OCI-LY7 (cell line): ENCODE results near the gene ACRV1. TPM values are rescaled to one million over a fixed set of nuclear protein-coding genes. Genes with fewer than 3 reads are reported as not detected.

Experiments
- BruUV-seq: library from RNA; stranded (reverse); fragments of 400-500 nt; replicated peaks from 2 replicates; lab custom pipeline; 2021; lab: Mats Ljungman, UMichigan
- CTCF ChIA-PET: fragments of 300-600 bp; sonication (Branson Sonifier 250); formaldehyde crosslinking; loops from one replicate; lab custom pipeline; 2022; ENCODE audit warnings: antibody characterized with exemption; ENCODE audit not compliant: unreplicated experiment; lab: Charles Lee
- POLR2A ChIA-PET: fragments of 300-600 bp; sonication (Branson Sonifier 250); formaldehyde crosslinking; loops from one replicate; lab custom pipeline; 2022; ENCODE audit warnings: antibody characterized with exemption; lab: Charles Lee
- DNase-seq: peaks from one replicate; pipeline ENCODE4 v3.0.0-alpha.2; 2015; ENCODE audit warnings: low spot score
- H2AFZ ChIP-seq: fragments of 200-600 bp; sonication (generic), shearing (Covaris generic); 2 replicates; pipeline ENCODE4 v1.6.1; 2014; ENCODE audit warnings: mild to moderate bottlenecking, antibody characterized with exemption, low read length, moderate library complexity
- H3K27ac ChIP-seq: fragments of 200-600 bp; sonication (generic); 2 replicates; pipeline ENCODE4 v1.5.1; 2014; ENCODE audit warnings: mixed run types, low read depth, mild to moderate bottlenecking, moderate library complexity, low read length, inconsistent platforms; ENCODE audit not compliant: poor library complexity, severe bottlenecking
- H3K36me3 ChIP-seq: fragments of 200-600 bp; sonication (generic); 2 replicates; pipeline ENCODE4 v1.6.1; 2014; ENCODE audit warnings: mild to moderate bottlenecking, antibody characterized with exemption, low read length, moderate library complexity, mixed read lengths; ENCODE audit not compliant: insufficient read depth
- H3K4me1 ChIP-seq: fragments of 200-600 bp; sonication (generic); 2 replicates; pipeline ENCODE4 v1.5.1; 2014; ENCODE audit warnings: mild to moderate bottlenecking, low read length; ENCODE audit not compliant: insufficient read depth, poor library complexity, severe bottlenecking
- H3K4me2 ChIP-seq: fragments of 200-600 bp; sonication (generic); 2 replicates; pipeline ENCODE4 v1.6.1; 2014; ENCODE audit warnings: mild to moderate bottlenecking, low read length
- H3K4me3 ChIP-seq: fragments of 200-600 bp; sonication (generic); 2 replicates; pipeline ENCODE4 v1.5.1; 2014; ENCODE audit warnings: mild to moderate bottlenecking, low read depth, low read length; ENCODE audit not compliant: poor library complexity, severe bottlenecking
- H3K79me2 ChIP-seq: fragments of 200-600 bp; sonication (generic); 2 replicates; pipeline ENCODE4 v1.6.1; 2016; ENCODE audit warnings: low read depth, mild to moderate bottlenecking, low read length, moderate library complexity, mixed read lengths; ENCODE audit not compliant: insufficient read depth
- H3K9me2 ChIP-seq: fragments of 200-600 bp; sonication (generic); 2 replicates; pipeline ENCODE4 v1.6.1; 2016; ENCODE audit warnings: mild to moderate bottlenecking, low read length, mixed read lengths; ENCODE audit not compliant: insufficient read depth
- H3K9me3 ChIP-seq: fragments of 200-600 bp; sonication (generic); 2 replicates; pipeline ENCODE4 v1.6.1; 2014; ENCODE audit warnings: mild to moderate bottlenecking, mixed run types, low read length, mixed read lengths
- H4K20me1 ChIP-seq: fragments of 200-600 bp; sonication (generic); 2 replicates; pipeline ENCODE4 v1.6.1; 2014; ENCODE audit warnings: mild to moderate bottlenecking, antibody characterized with exemption, low read length, moderate library complexity, mixed read lengths; ENCODE audit not compliant: insufficient read depth
- EZH2phosphoT487 ChIP-seq: fragments of 200-600 bp; sonication (generic); IDR thresholded peaks from 2 replicates; pipeline ENCODE4 v1.6.1; 2018; ENCODE audit warnings: low read depth, borderline replicate concordance, mild to moderate bottlenecking, mixed run types, antibody characterized with exemption, low read length, moderate library complexity, mixed read lengths
- intact Hi-C: fragments of 100-400 bp; cut with micrococcal nuclease; formaldehyde crosslinking; loops from one replicate; pipeline ENCODE4 v1.10.0; 2022; ENCODE audit not compliant: unreplicated experiment
- total RNA-seq, 2 experiments: library from RNA; depleted of rRNA in 1 of 2; stranded (reverse); fragments of >200 nt in 1 of 2; shearing (Covaris generic) in 1 of 2; gene quantifications; 2 replicates each; pipeline ENCODE4 v1.2.3, GENCODE V29; 2014 to 2022
- TF ChIP-seq, protein P1 (sequence below): fragments of 200-600 bp; sonication (generic); conservative IDR thresholded peaks from 2 replicates; pipeline ENCODE4 v1.5.1; 2014; ENCODE audit warnings: mild to moderate bottlenecking, antibody characterized with exemption, low read length, moderate library complexity, mixed read lengths

Gene ACRV1
- total RNA-seq, 2 experiments from 2014 or later: 0.16 TPM; not detected in 1

DNA sequence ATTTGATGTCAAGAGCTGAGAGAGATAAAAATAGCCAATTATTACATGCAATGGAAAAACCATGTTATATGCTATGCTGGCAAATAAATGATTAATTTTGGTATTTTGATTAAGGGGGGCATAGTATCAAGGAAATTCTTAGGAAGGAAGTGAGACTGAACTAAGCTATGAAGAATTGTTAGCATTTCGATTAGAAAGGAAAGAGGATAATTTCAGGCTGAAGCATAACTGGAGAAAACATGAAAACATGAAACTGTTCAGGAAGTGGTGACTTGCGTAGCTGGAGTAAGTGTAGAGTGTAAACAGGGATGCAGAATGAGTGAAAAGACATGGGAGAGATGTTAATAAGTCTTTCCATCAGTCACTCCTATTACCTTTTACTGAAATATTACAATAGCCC lies 6.4 kb downstream of the ACRV1 start:
- ChIA-PET CTCF (no interaction called here), POLR2A (no interaction called here)
- no peak overlapping the region for H2AFZ ChIP-seq
- DNase-seq: no peak
- no peaks in the 10 kb centered on the region for H3K4me1 ChIP-seq
- H3K9me2 ChIP-seq: no peaks in the 10 kb centered on the region
- H3K4me3 ChIP-seq: no peak overlapping the region
- H4K20me1 ChIP-seq: no peaks in the 10 kb centered on the region
- BruUV-seq: no TSS peak
- intact Hi-C loops: no loop called here
- peaks cover 96% of the 10 kb centered on the region for H3K36me3 ChIP-seq
- H3K4me2 ChIP-seq: no peak overlapping the region
- H3K9me3 ChIP-seq: no peaks in the 10 kb centered on the region
- TF ChIP-seq, protein P1, sequence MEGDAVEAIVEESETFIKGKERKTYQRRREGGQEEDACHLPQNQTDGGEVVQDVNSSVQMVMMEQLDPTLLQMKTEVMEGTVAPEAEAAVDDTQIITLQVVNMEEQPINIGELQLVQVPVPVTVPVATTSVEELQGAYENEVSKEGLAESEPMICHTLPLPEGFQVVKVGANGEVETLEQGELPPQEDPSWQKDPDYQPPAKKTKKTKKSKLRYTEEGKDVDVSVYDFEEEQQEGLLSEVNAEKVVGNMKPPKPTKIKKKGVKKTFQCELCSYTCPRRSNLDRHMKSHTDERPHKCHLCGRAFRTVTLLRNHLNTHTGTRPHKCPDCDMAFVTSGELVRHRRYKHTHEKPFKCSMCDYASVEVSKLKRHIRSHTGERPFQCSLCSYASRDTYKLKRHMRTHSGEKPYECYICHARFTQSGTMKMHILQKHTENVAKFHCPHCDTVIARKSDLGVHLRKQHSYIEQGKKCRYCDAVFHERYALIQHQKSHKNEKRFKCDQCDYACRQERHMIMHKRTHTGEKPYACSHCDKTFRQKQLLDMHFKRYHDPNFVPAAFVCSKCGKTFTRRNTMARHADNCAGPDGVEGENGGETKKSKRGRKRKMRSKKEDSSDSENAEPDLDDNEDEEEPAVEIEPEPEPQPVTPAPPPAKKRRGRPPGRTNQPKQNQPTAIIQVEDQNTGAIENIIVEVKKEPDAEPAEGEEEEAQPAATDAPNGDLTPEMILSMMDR: no peak
- TF ChIP-seq EZH2phosphoT487: no peak
- H3K27ac ChIP-seq: no peak overlapping the region
- H3K79me2 ChIP-seq: peaks cover 9% of the 10 kb centered on the region; the same call in 1 of the 2 replicates

- Histone ChIP-seq H3K9me3 (no peaks in the 10 kb centered on the region; the same call in 1 of the 2 replicates), H3K27ac (no peak overlapping the region), H3K4me1 (no peaks in the 10 kb centered on the region), H2AFZ (no peak overlapping the region), H3K4me3 (no peak overlapping the region), H3K4me2 (no peak overlapping the region), H3K79me2 (peaks cover 20% of the 10 kb centered on the region; the same call in 1 of the 2 replicates), H3K9me2 (no peaks in the 10 kb centered on the region), H4K20me1 (no peaks in the 10 kb centered on the region), H3K36me3 (peaks cover 96% of the 10 kb centered on the region)
- intact Hi-C loops: no loop called here
- ChIA-PET CTCF (no interaction called here), POLR2A (interaction anchor here (0.6 to 1.1 kb wide), 3 partner anchors 18 to 101 kb away, joined by 3 read pairs; no protein-coding TSS in a partner anchor)
- TF ChIP-seq EZH2phosphoT487: no peak
- TF ChIP-seq, protein P1: no peak
- BruUV-seq: no TSS peak
- DNase-seq: no peak
Observed at GRCh38 chr11:125671561-125671960, 9.1 kb downstream of the ACRV1 start.

DNA sequence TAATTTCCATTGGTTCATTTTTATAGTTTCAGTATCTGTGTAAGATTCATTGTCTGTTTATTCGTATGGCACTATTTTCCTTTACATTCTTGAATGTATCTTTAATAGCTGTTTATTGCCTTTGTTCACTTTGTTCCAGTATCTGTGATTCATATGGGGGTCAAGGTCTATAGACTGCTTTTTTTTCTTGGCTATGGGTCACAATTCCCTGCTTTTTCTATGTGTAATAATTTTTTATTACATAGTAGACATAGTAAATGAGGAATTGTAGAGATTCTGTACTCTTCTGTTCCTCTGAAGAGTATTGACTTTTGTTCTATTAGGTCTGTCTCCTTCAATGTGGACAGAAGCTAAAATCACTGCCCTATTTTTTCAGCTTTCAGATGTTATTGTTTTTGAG lies 10.5 kb downstream of the ACRV1 start:
- H4K20me1 ChIP-seq: no peaks in the 10 kb centered on the region
- peaks cover 34% of the 10 kb centered on the region; the same call in 1 of the 2 replicates for H3K79me2 ChIP-seq
- H3K4me2 ChIP-seq: no peak overlapping the region
- H3K4me1 ChIP-seq: no peaks in the 10 kb centered on the region
- intact Hi-C loops: no loop called here
- no TSS peak for BruUV-seq
- no peak for DNase-seq
- TF ChIP-seq EZH2phosphoT487: no peak
- TF ChIP-seq, protein P1: no peak
- H3K36me3 ChIP-seq: peaks cover 96% of the 10 kb centered on the region
- ChIA-PET CTCF (no interaction called here), POLR2A (no interaction called here)
- no peak overlapping the region for H3K27ac ChIP-seq
- peaks cover 5% of the 10 kb centered on the region; the same call in 1 of the 2 replicates for H3K9me3 ChIP-seq
- no peak overlapping the region for H3K4me3 ChIP-seq
- no peaks in the 10 kb centered on the region for H3K9me2 ChIP-seq
- H2AFZ ChIP-seq: no peak overlapping the region
